Neural cell (in vitro differentiated cells): ENCODE measurements around the gene EXOC6B. TPM values are rescaled to one million over a fixed set of nuclear protein-coding genes. Genes with fewer than 3 reads are reported as not detected.

ENCODE experiments used
- H2AFZ ChIP-seq: fragments of 200-600, 300-800 bp; sonication (generic), shearing (Covaris generic); 2 replicates; pipeline ENCODE4 v1.6.0; 2014; ENCODE audit warnings: low read depth, mild to moderate bottlenecking, antibody characterized with exemption, low read length, moderate library complexity
- H3F3A ChIP-seq: fragments of 200-600 bp; shearing (Covaris generic); 2 replicates; pipeline ENCODE4 v1.6.1; 2016; ENCODE audit warnings: mild to moderate bottlenecking, moderate library complexity, mixed read lengths, antibody characterized with exemption, low read length; ENCODE audit not compliant: insufficient read depth, poor library complexity, severe bottlenecking
- H3K27ac ChIP-seq: fragments of 200-600, 300-800 bp; sonication (generic), shearing (Covaris generic); 2 replicates; pipeline ENCODE4 v1.5.1; 2014; ENCODE audit warnings: mild to moderate bottlenecking, low read length, moderate library complexity
- H3K27me3 ChIP-seq: fragments of 300-800, 200-600 bp; sonication (generic), shearing (Covaris generic); 2 replicates; pipeline ENCODE4 v1.6.0; 2014; ENCODE audit warnings: mild to moderate bottlenecking, low read depth, low read length, moderate library complexity; ENCODE audit not compliant: insufficient read depth
- H3K36me3 ChIP-seq: fragments of 300-800, 200-600 bp; sonication (generic), shearing (Covaris generic); 2 replicates; pipeline ENCODE4 v1.5.1; 2014; ENCODE audit warnings: mild to moderate bottlenecking, antibody characterized with exemption, low read length, moderate library complexity; ENCODE audit not compliant: insufficient read depth
- H3K4me2 ChIP-seq: fragments of 300-800, 200-600 bp; sonication (generic), shearing (Covaris generic); 2 replicates; pipeline ENCODE4 v1.6.0; 2014; ENCODE audit warnings: mild to moderate bottlenecking, low read length
- H3K4me3 ChIP-seq: fragments of 300-800, 200-600 bp; sonication (generic), shearing (Covaris generic); 2 replicates; pipeline ENCODE4 v1.5.1; 2014; ENCODE audit warnings: mild to moderate bottlenecking, low read length, moderate library complexity
- H3K79me2 ChIP-seq: fragments of 200-600 bp; shearing (Covaris generic); replicated peaks from 2 replicates; pipeline ENCODE4 v1.6.0; 2014; ENCODE audit warnings: mild to moderate bottlenecking, low read length, moderate library complexity; ENCODE audit not compliant: insufficient read depth
- H3K9ac ChIP-seq: fragments of 300-800, 200-600 bp; sonication (generic), shearing (Covaris generic); 2 replicates; pipeline ENCODE4 v1.6.1; 2016; ENCODE audit warnings: mild to moderate bottlenecking, low read length, mixed read lengths
- H3K9me2 ChIP-seq: fragments of 200-600 bp; shearing (Covaris generic); 2 replicates; pipeline ENCODE4 v1.6.1; 2016; ENCODE audit warnings: mild to moderate bottlenecking, low read length, mixed read lengths; ENCODE audit not compliant: insufficient read depth
- H3K9me3 ChIP-seq: fragments of 200-600, 300-800 bp; sonication (generic), shearing (Covaris generic); 2 replicates; pipeline ENCODE4 v1.6.1; 2016; ENCODE audit warnings: mild to moderate bottlenecking, mixed run types, low read length, moderate library complexity, mixed read lengths
- H4K20me1 ChIP-seq: fragments of 200-600 bp; shearing (Covaris generic); 2 replicates; pipeline ENCODE4 v1.6.1; 2016; ENCODE audit warnings: mild to moderate bottlenecking, mixed run types; ENCODE audit not compliant: insufficient read depth
- CTCF ChIP-seq: fragments of 450-650 bp; IDR thresholded peaks from 2 replicates; pipeline ENCODE4 v1.5.1; 2014; ENCODE audit warnings: antibody characterized with exemption, mild to moderate bottlenecking, moderate library complexity; ENCODE audit not compliant: poor library complexity, severe bottlenecking
- EP300 ChIP-seq: fragments of 450-650 bp; conservative IDR thresholded peaks from 2 replicates; pipeline ENCODE4 v1.6.1; 2014; ENCODE audit warnings: antibody characterized with exemption, mild to moderate bottlenecking, moderate library complexity; ENCODE audit not compliant: poor library complexity, severe bottlenecking
- EZH2 ChIP-seq: fragments of 200-600, 300-800 bp; shearing (Covaris generic), sonication (generic); IDR thresholded peaks from 2 replicates; pipeline ENCODE4 v1.6.1; 2014; ENCODE audit warnings: antibody characterized with exemption, low read length, borderline replicate concordance, mild to moderate bottlenecking; ENCODE audit not compliant: insufficient read depth, poor library complexity, severe bottlenecking
- MXI1 ChIP-seq: fragments of 450-650 bp; conservative IDR thresholded peaks from 2 replicates; pipeline ENCODE4 v1.6.1; 2014; ENCODE audit warnings: antibody characterized with exemption, mild to moderate bottlenecking; ENCODE audit not compliant: poor library complexity, severe bottlenecking
- POLR2AphosphoS5 ChIP-seq: IDR thresholded peaks from 2 replicates; pipeline ENCODE4 v1.6.1; 2012
- RAD21 ChIP-seq: fragments of 450-650 bp; conservative IDR thresholded peaks from 2 replicates; pipeline ENCODE4 v1.6.1; 2014; ENCODE audit warnings: antibody characterized with exemption, mild to moderate bottlenecking, moderate library complexity
- REST ChIP-seq: IDR thresholded peaks from 2 replicates; pipeline ENCODE4 v1.6.1; 2012; ENCODE audit warnings: borderline replicate concordance
- SMC3 ChIP-seq: fragments of 450-650 bp; conservative IDR thresholded peaks from 2 replicates; pipeline ENCODE4 v1.6.1; 2014; ENCODE audit warnings: antibody characterized with exemption, mild to moderate bottlenecking, moderate library complexity; ENCODE audit not compliant: poor library complexity
- TAF1 ChIP-seq: IDR thresholded peaks from 2 replicates; pipeline ENCODE4 v1.6.1; 2012; ENCODE audit warnings: low read depth
- polyA plus RNA-seq: library from polyadenylated mRNA; depleted of rRNA; stranded (reverse); fragments of >200 nt; gene quantifications from 2 replicates; pipeline ENCODE4 v1.2.3, GENCODE V29; 2014

The EXOC6B gene
- polyA plus RNA-seq, 1 donor from 2014 or later: 23.4 TPM

GRCh38 chr2:72827487-72827886 lies 1.7 kb upstream of the EXOC6B start:
- H3K4me2 ChIP-seq: no peak overlapping the region
- TF ChIP-seq MXI1 (no peak), POLR2AphosphoS5 (no peak), EZH2 (no peak), SMC3 (no peak), CTCF (no peak), TAF1 (no peak), RAD21 (no peak), EP300 (no peak)
- H3K27ac ChIP-seq: no peak overlapping the region
- H3K4me3 ChIP-seq: no peak overlapping the region
- H3K9ac ChIP-seq: no peak overlapping the region
- H3F3A ChIP-seq: no peaks in the 10 kb centered on the region
- no peaks in the 10 kb centered on the region for H4K20me1 ChIP-seq
- H3K36me3 ChIP-seq: no peaks in the 10 kb centered on the region
- no peaks in the 10 kb centered on the region for H3K27me3 ChIP-seq
- no peak overlapping the region for H2AFZ ChIP-seq
- peaks cover 29% of the 10 kb centered on the region for H3K79me2 ChIP-seq
- H3K9me2 ChIP-seq: no peaks in the 10 kb centered on the region
- no peaks in the 10 kb centered on the region for H3K9me3 ChIP-seq

- Histone ChIP-seq H3K9me2 (no peaks in the 10 kb centered on the region), H3K27me3 (no peaks in the 10 kb centered on the region), H3K9me3 (no peaks in the 10 kb centered on the region), H3K36me3 (peaks cover 3% of the 10 kb centered on the region), H3K79me2 (peaks cover 39% of the 10 kb centered on the region), H3K4me2 (no peak overlapping the region), H3K4me3 (peak overlapping the region; percentile 96), H4K20me1 (no peaks in the 10 kb centered on the region), H3K27ac (peak overlapping the region; percentile 89), H3K9ac (peak overlapping the region; percentile 94), H2AFZ (peak overlapping the region; percentile 17), H3F3A (no peaks in the 10 kb centered on the region)
- TF ChIP-seq MXI1 (no peak), POLR2AphosphoS5 (no peak), TAF1 (no peak), SMC3 (no peak), EZH2 (no peak), RAD21 (no peak), EP300 (peak; percentile 6), REST (no peak), CTCF (no peak)
These were observed 284 bp upstream of the EXOC6B start for GRCh38 chr2:72826156-72826477.
